HG03060 (cell line): ENCODE results near the gene KLHL41.
A peak's percentile ranks its signal among the peaks of the same experiment; 100 is the strongest.

Experiments
- ATAC-seq: cut with Tn5 transposase; IDR thresholded peaks from one replicate; pipeline ENCODE4 v1.9.1; 2021; ENCODE audit warnings: low read depth, moderate number of reproducible peaks; ENCODE audit not compliant: unreplicated experiment

The KLHL41 gene

DNA sequence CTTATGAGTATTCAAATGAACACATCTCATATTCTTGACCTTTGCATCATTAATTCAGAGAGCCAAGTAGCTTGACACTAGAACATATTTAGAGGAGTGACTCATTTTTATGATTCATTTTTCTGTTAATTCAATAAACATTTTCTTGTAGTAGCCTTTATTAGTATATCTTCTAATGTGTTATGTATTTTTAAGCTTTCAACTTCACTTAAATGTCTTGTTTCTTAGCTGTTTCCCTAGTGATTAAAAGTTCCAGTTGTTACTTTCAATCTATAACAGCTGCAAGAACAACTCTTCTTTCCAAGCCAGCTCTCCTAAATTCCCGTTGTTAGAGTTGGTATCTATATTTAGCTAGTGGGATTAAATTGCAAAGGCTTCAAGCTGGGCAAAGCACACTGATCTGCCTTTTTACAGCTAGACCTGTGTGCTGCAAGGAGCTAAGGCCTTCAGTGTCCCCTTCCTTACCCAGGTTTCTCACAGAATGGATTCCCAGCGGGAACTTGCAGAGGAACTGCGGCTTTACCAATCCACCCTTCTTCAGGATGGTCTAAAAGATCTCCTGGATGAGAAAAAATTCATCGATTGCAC is at the start of gene KLHL41:
Gene KLHL41, plus strand, starts transcription at position 405 of the 588 bp plus-strand sequence. Its CDS starts 77 bp downstream, at position 482.
- no peak for ATAC-seq

GRCh38 chr2:169461143-169461542 is 48.4 kb upstream of the KLHL41 start:
- ATAC-seq: no peak

GRCh38 chr2:169462896-169463695 is 46.4 kb upstream of the KLHL41 start:
- ATAC-seq: no peak

- no peak for ATAC-seq
These were observed 45.0 kb upstream of the KLHL41 start for GRCh38 chr2:169464466-169464865.

GRCh38 chr2:169464882-169465281 is 44.6 kb upstream of the KLHL41 start:
- no peak for ATAC-seq

- no peak for ATAC-seq
These were observed 40.7 kb upstream of the KLHL41 start for GRCh38 chr2:169468841-169469240.

DNA sequence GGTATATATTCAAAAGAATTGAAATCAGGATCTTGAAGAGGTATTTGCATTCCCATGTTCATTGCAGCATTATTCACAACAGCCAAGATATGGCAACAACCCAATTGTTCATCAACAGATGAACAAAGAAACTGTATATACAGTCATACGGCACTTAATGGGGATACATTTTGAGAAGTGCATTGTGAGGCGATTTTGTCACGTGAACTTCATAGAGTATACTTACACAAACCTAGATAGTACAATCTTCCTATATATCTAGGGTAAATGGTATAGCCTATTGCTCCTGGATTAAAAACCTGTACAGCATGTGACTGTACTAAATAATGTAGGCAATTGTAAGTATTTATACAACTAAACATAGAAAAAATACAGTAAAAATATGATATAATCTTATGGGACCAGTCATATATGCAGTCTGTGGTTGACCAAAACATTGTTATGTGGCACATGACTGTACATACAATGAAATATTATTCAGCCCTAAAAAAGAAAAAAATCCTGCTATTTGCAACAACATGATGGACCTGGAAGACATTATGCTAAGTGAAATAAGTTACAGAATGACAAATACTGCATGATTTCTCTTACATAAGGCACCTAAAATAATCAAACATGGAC is 39.4 kb upstream of the KLHL41 start:
- ATAC-seq: no peak

GRCh38 chr2:169472249-169472648 is 37.3 kb upstream of the KLHL41 start:
- no peak for ATAC-seq

DNA sequence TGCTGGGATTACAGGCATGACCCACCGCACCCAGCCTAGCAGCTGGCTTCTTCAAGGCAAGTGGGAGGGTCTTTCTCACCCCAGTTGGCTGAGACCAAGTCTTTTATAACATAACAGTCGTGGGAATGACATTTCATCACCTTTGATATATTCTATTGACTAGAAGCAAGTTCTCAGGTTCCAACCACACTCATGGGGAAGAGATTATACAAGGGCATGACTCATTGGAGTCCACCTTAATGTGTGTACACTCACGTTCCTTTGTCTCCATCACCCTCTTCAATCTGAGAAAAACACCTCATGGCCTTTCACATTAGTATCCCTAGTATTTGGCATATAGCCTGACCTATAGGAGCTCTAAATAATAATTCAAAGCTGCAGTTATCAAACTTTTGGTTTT is 33.0 kb upstream of the KLHL41 start:
- no peak for ATAC-seq

- ATAC-seq: no peak
These were observed 31.2 kb upstream of the KLHL41 start for GRCh38 chr2:169478339-169478738.

- ATAC-seq: no peak
These were observed 30.7 kb upstream of the KLHL41 start for GRCh38 chr2:169478745-169479256.

DNA sequence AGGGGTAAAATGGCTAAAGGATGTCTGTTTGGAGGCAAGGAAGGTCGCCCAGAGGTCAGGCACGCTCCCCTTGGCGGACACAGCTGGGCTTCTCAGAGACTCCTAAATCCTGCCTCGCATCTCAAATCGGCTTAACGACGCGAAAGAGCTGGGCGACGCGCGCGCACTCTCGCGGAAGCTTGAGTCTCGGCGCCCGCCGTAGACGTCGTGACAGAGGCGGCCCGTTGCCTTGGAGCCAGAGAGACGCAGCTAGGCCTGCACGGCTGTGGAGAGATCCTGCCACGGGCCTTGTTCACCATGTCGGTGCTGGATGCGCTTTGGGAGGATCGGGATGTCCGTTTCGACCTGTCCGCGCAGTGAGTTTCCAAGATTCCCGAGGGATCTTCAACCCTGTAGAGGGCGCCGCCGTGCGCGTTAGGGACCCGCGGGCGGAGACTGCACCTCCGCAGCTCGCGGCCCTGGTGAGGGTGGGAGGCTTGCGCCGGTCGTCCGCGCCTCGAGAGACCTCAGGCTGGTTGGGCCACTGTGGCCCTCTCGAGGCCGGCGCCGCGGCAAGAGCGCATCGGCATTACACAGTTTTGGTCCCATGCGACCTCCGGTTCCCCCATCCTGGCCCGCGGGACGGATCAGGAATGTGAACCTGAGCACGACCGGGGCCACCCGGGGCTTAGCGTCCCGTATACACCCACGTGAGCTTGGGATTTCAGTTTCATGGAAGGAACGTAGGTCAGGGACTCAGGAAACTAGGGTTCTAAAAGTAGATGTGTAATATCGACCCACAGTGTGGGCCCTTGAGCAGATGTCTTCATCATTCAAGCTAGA is 30.0 kb upstream of the KLHL41 start, which contains the start of gene BBS5:
Gene BBS5, plus strand, starts transcription at position 238 of the 822 bp plus-strand sequence. Its CDS starts 60 bp downstream, at position 298.
- peak; percentile 66 for ATAC-seq

DNA sequence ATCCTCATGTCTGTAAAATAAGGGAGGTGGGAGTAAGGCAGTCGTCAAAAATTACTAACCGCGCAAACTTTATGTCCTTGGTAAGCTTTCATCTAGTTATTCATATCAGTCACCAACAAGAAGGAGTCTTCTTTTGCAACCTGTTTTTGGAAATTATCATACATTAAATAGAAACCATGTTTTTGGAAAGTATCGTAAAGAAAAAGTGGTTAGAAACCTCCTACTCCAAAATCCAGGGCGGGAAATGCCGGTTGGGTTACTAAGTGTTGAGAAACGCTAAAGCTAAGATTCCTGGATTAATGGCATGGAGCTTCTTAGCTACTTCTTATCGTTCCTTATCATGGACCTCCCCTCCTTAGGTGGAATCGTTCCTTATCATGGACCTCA is 29.4 kb upstream of the KLHL41 start:
- no peak for ATAC-seq

- ATAC-seq: no peak
These were observed 23.8 kb upstream of the KLHL41 start for GRCh38 chr2:169485650-169486138.

DNA sequence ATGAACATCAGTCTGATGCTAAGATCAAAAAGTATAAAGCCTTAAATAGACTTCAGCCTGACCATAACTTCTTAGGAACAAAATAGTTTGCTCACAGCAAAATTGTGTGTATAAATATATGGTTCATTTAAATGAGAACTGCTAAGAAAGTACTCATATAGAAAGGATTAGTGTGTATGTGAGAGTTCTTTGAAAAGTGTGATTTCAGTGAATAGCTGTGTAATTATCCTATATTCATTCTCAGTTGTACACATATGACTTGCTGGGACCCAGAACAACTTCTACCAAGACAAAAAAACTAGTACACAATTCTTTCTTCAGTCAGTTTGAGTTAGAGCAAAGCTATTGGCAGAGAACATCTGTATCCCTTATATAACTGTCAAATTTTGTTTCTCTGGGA is 23.0 kb upstream of the KLHL41 start:
- no peak for ATAC-seq

GRCh38 chr2:169490834-169491233 is 18.7 kb upstream of the KLHL41 start:
- no peak for ATAC-seq

- ATAC-seq: no peak
These were observed 18.1 kb upstream of the KLHL41 start for GRCh38 chr2:169491378-169491777.

DNA sequence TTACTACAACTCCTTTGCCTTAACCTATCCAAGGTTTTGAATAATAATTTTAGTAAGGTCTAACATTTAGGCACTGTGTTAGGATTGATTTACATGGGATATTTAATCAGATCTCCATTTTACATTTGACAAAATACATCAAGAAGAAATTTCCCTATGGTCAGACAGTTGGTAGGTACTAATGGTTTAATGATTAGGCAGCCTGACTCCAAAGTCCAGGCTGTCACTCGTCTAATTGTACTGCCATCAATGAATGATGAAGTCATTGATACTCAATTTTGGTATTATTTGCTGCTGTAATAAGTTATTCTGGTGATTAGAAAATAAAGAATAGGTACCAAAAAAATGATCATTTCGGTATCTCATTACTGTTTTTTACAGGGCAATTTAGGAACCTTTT is 16.1 kb upstream of the KLHL41 start:
- ATAC-seq: no peak

DNA sequence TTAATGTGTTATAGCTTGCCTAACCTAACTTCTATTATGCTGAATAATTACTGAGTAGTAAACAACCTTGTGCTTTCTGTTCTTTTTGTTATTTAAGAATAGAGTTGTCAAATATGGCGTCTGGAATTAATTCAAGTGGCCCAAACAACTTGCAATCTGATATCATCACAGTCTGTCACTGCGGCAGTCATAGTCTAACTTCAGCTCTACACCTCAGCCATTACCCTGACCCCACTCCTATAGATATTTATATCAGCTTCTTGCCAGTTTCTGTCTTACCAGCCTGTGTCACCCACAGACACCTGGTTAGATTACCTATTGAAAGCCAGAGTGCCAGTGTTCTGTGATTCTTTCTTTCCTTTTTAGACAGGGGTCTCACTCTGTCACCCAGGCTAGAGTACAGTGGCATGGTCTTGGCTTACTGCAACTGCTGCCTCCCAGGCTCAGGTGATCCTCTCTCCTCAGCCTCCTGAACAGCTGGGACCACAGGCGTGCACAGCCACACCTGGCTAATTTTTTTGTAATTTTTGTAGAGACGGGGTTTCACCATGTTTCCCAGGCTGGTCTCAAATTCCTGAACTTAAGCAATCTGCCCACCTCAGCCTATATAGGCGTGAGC is 14.1 kb upstream of the KLHL41 start:
- no peak for ATAC-seq

DNA sequence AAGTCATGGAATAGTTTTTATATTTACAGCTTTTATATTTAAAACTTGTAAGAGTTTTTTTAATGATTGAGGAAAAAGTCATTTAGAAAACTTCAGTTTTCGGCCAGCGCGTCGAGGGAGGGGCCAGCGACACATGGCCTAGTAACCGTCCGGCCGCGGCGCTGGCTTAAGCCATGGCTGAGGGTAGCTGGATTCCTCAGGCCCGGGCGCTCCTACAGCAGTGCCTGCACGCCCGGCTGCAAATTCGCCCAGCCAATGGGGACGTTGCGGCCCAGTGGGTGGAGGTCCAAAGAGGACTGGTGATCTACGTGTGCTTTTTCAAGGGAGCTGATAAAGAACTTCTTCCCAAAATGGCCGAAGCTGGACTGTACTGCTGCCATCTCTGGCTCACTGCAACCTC is 4.9 kb upstream of the KLHL41 start:
- no peak for ATAC-seq
